Measurements from ENCODE around the gene SURF2. TPM values are rescaled to one million over a fixed set of nuclear protein-coding genes. Genes with fewer than 3 reads are reported as not detected.
A peak's percentile ranks its signal among the peaks of the same experiment; 100 is the strongest.

SURF2 gene
- polyA plus RNA-seq, 3 donors = 17.5 to 24.7 (median 17.6) TPM

DNA sequence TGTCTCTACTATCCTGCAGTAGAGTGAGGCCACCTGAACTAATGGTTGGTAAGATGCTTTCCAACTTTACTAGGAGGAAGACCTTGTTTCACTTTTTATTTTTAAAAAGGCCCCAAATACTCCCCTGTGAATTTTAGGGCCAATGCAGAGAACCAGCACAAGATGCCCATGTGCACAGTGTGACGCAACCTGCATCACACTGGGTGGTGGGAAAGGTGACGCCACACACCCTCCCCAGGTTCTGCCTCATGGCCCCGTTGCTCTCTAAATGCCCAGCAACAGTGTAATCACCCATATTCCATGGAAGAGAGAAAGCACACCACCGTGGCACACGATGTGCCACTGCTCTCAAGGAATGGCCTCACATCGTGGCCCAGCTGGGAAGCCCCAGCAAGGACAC is 13.1 kb downstream of the SURF2 start:
- Mint-ChIP-seq H3K36me3 (peaks cover 58 to 82% of the 10 kb centered on the region in 2 donors), H3K27me3 (ENCODE audit: low read depth in 3 of 3) (no peaks in the 10 kb centered on the region), H3K9me3 (no peaks in the 10 kb centered on the region), H3K27ac (peak overlapping the region in 6 of 7 donors; percentile 12 to 72 (median 38)), H3K4me1 (peaks cover 47% of the 10 kb centered on the region), H3K4me3 (no peak overlapping the region)
- DNase-seq = no peak
- peaks cover 7 to 32% of the 10 kb centered on the region in 2 donors for H3K4me1 ChIP-seq (ENCODE audit: control insufficient read depth in 1 of 2, insufficient read depth in 2 of 2, low read length in 2 of 2)
- no peak overlapping the region for H3K4me3 ChIP-seq (replicated peaks in 1 of 3; ENCODE audit: low read depth in 2 of 3, low read length in 3 of 3)
- H3K4me2 ChIP-seq (replicated peaks; ENCODE audit: extremely low read depth, low read length, poor library complexity, severe bottlenecking) = no peak overlapping the region
- H3K9ac ChIP-seq (ENCODE audit: insufficient read depth, low read length, poor library complexity, severe bottlenecking) = no peak overlapping the region
- peaks cover 98% of the 10 kb centered on the region for H3K79me2 ChIP-seq (ENCODE audit: insufficient read depth, low read length)
- peaks cover 99% of the 10 kb centered on the region for H4K20me1 ChIP-seq (ENCODE audit: insufficient read depth, low read length)
- no peak for TF ChIP-seq CTCF (IDR thresholded peaks at IDR 0.05)
- intact Hi-C loops (cut with micrococcal nuclease) = no loop called here
- no peaks in the 10 kb centered on the region for H3K27me3 ChIP-seq (ENCODE audit: control insufficient read depth in 2 of 2, insufficient read depth in 2 of 2, low read length in 2 of 2)
- peaks cover 64 to 81% of the 10 kb centered on the region in 2 donors for H3K36me3 ChIP-seq (replicated peaks in 1 of 2; ENCODE audit: control insufficient read depth in 1 of 2, insufficient read depth in 2 of 2, low read length in 2 of 2)
- no peak overlapping the region for H2AFZ ChIP-seq (ENCODE audit: insufficient read depth, low read depth, low read length, poor library complexity, severe bottlenecking)
- H3K27ac ChIP-seq (ENCODE audit: low read depth in 1 of 2, low read length in 2 of 2) = peak overlapping the region in 1 of 2 donors; percentile 58
- WGBS (ENCODE audit: insufficient coverage) = 100% methylated on average over 1 of the region's 6 CpGs
- no peaks in the 10 kb centered on the region for H3K9me3 ChIP-seq (replicated peaks in 1 of 2; ENCODE audit: control insufficient read depth in 1 of 2, insufficient read depth in 1 of 2, low read length in 2 of 2)

GRCh38 chr9:133369933-133370332 is 13.6 kb downstream of the SURF2 start:
- Histone ChIP-seq H3K9ac (ENCODE audit: insufficient read depth, low read length, poor library complexity, severe bottlenecking) (no peak overlapping the region), H3K27ac (ENCODE audit: low read depth in 1 of 2, low read length in 2 of 2) (peak overlapping the region in 1 of 2 donors; percentile 58), H2AFZ (ENCODE audit: insufficient read depth, low read depth, low read length, poor library complexity, severe bottlenecking) (no peak overlapping the region), H3K36me3 (replicated peaks in 1 of 2; ENCODE audit: control insufficient read depth in 1 of 2, insufficient read depth in 2 of 2, low read length in 2 of 2) (peaks cover 62 to 76% of the 10 kb centered on the region in 2 donors), H3K4me2 (replicated peaks; ENCODE audit: extremely low read depth, low read length, poor library complexity, severe bottlenecking) (no peak overlapping the region), H3K27me3 (ENCODE audit: control insufficient read depth in 2 of 2, insufficient read depth in 2 of 2, low read length in 2 of 2) (no peaks in the 10 kb centered on the region), H3K9me3 (replicated peaks in 1 of 2; ENCODE audit: control insufficient read depth in 1 of 2, insufficient read depth in 1 of 2, low read length in 2 of 2) (no peaks in the 10 kb centered on the region), H4K20me1 (ENCODE audit: insufficient read depth, low read length) (peaks cover 99% of the 10 kb centered on the region), H3K4me1 (ENCODE audit: control insufficient read depth in 1 of 2, insufficient read depth in 2 of 2, low read length in 2 of 2) (peaks cover 12 to 37% of the 10 kb centered on the region in 2 donors), H3K4me3 (replicated peaks in 1 of 3; ENCODE audit: low read depth in 2 of 3, low read length in 3 of 3) (no peak overlapping the region), H3K79me2 (ENCODE audit: insufficient read depth, low read length) (peaks cover 100% of the 10 kb centered on the region)
- DNase-seq = no peak
- H3K4me3 Mint-ChIP-seq = no peak overlapping the region
- H3K36me3 Mint-ChIP-seq = peaks cover 56 to 77% of the 10 kb centered on the region in 2 donors
- H3K9me3 Mint-ChIP-seq = no peaks in the 10 kb centered on the region
- peak overlapping the region in 3 of 7 donors; percentile 44 to 72 (median 60) for H3K27ac Mint-ChIP-seq
- H3K4me1 Mint-ChIP-seq = peaks cover 52% of the 10 kb centered on the region
- no peaks in the 10 kb centered on the region for H3K27me3 Mint-ChIP-seq (ENCODE audit: low read depth in 3 of 3)
- no peak for TF ChIP-seq CTCF (IDR thresholded peaks at IDR 0.05)
- 92% methylated on average over 2 of the region's 7 CpGs for WGBS (ENCODE audit: insufficient coverage)
- intact Hi-C loops (cut with micrococcal nuclease) = loop anchor here in 1 of 2 donors (10.0 kb wide), 1 partner anchor 335 kb away; the partner anchor contains the start of gene GTF3C5
